Measurements from ENCODE around the gene PHOSPHO1. TPM values are rescaled to one million over a fixed set of nuclear protein-coding genes. Genes with fewer than 3 reads are reported as not detected.
"Not testable (repeated sequence)": the region's sequence is repeated elsewhere in the genome, so short reads cannot be mapped to it uniquely, and the experiment has no call there.

Gene PHOSPHO1
- total RNA-seq, 1 donor from 2014 or later, result not detected

DNA sequence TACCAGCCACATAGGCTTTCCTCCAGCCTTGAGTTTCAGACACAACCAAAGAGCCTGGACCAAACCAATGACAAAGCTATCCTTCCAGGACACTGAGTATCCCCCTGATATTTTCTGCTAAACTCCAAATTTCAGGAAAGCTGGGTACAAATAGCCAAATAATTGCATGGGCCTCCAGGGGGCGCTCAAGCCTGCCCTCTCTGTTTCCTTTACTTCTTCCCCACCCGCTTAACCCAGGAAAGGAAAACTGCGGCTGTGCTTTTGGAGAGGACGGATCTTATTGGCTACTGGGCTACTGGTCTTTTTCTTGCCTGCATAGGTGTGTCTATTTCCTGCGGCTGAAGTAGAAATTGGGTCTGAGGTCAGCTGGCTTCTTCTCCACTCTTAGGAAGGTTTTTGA lies 50.3 kb downstream of the PHOSPHO1 start:
- Mint-ChIP-seq H3K4me1 (ENCODE audit: unreplicated experiment) (no peaks in the 10 kb centered on the region), H3K27me3 (ENCODE audit: unreplicated experiment) (peaks cover 1% of the 10 kb centered on the region), H3K36me3 (ENCODE audit: low read depth, unreplicated experiment) (peaks cover 11% of the 10 kb centered on the region), H3K9me3 (ENCODE audit: unreplicated experiment) (peaks cover 21% of the 10 kb centered on the region), H3K4me3 (ENCODE audit: unreplicated experiment) (no peak overlapping the region), H3K27ac (ENCODE audit: unreplicated experiment) (no peak overlapping the region)
- TF ChIP-seq CTCF (IDR thresholded peaks at IDR 0.05; ENCODE audit: unreplicated experiment), result peak; percentile 69
- peak; percentile 49 for DNase-seq (ENCODE audit: low spot score)

GRCh38 chr17:49175978-49176377 lies 54.6 kb downstream of the PHOSPHO1 start:
- peaks cover 21% of the 10 kb centered on the region for H3K9me3 Mint-ChIP-seq (ENCODE audit: unreplicated experiment)
- H3K4me1 Mint-ChIP-seq (ENCODE audit: unreplicated experiment); H3K4me3 Mint-ChIP-seq (ENCODE audit: unreplicated experiment); H3K27ac Mint-ChIP-seq (ENCODE audit: unreplicated experiment); DNase-seq (ENCODE audit: low spot score); H3K27me3 Mint-ChIP-seq (ENCODE audit: unreplicated experiment); H3K36me3 Mint-ChIP-seq (ENCODE audit: low read depth, unreplicated experiment): not testable (repeated sequence)

Other genes with a start within 250 kb of the PHOSPHO1 start
- 298 TPM for gene IGF2BP1, start 233.4 kb downstream of the PHOSPHO1 start, total RNA-seq (ENCODE audit: unreplicated experiment)
- not detected for gene B4GALNT2, start 98.0 kb downstream of the PHOSPHO1 start, total RNA-seq (ENCODE audit: unreplicated experiment)
- 2.1 TPM for gene GNGT2, start 20.2 kb downstream of the PHOSPHO1 start, total RNA-seq (ENCODE audit: unreplicated experiment)
- 15.7 TPM for gene ABI3, start 20.1 kb downstream of the PHOSPHO1 start, total RNA-seq (ENCODE audit: unreplicated experiment)
- gene ZNF652, start 131.5 kb upstream of the PHOSPHO1 start, total RNA-seq (ENCODE audit: unreplicated experiment), result 36.0 TPM
- 181 TPM for gene PHB1, start 184.1 kb upstream of the PHOSPHO1 start, total RNA-seq (ENCODE audit: unreplicated experiment)

Measured in endothelial cell (in vitro differentiated cells).